ENCODE results near the gene SLC25A10.
A peak's percentile ranks its signal among the peaks of the same experiment; 100 is the strongest.

Gene SLC25A10

DNA sequence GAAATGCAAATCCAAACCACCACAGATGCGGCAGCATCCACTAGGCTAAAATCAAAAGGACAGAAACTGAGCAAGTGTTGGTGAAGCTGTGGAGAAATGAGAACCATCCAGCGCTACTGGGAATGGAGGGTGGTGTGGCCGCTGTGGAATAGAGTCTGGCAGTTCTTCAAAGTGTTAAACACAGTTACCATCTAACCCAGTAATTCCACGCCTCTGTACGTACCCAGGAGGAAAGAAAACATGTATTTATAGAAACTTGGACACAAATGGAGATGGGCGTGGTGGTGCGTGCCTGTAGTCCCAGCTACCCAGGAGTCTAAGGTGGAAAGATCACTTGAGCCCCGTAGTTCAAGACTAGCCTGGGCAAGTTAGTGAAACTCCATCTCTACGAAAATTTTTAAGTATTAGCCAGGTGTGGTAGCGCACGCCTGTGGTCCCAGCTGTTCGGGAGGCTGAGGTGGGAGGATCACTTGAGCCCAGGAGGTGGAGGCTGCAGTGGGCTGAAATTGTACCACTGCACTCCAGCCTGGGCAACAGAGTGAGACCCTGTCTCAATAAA is 11.6 kb downstream of the SLC25A10 start:
- no peak overlapping the region for H3K4me3 ChIP-seq (replicated peaks in 1 of 2; ENCODE audit: low read depth in 2 of 2, low read length in 2 of 2)
- TF ChIP-seq CTCF (IDR thresholded peaks at IDR 0.05; ENCODE audit: low read depth, low read length), result no peak
- DNase-seq (ENCODE audit: low read depth in 2 of 2), result no peak

- H3K4me3 ChIP-seq (replicated peaks in 1 of 2; ENCODE audit: low read depth in 2 of 2, low read length in 2 of 2), result no peak overlapping the region
- TF ChIP-seq CTCF (IDR thresholded peaks at IDR 0.05; ENCODE audit: low read depth, low read length), result no peak
- no peak for DNase-seq (ENCODE audit: low read depth in 2 of 2)
These were observed 13.4 kb downstream of the SLC25A10 start for GRCh38 chr17:81725439-81725838.

- TF ChIP-seq CTCF (IDR thresholded peaks at IDR 0.05; ENCODE audit: low read depth, low read length), result no peak
- H3K4me3 ChIP-seq (replicated peaks in 1 of 2; ENCODE audit: low read depth in 2 of 2, low read length in 2 of 2), result no peak overlapping the region
- DNase-seq (ENCODE audit: low read depth in 2 of 2), result no peak
These were observed 13.9 kb downstream of the SLC25A10 start for GRCh38 chr17:81726004-81726403.

GRCh38 chr17:81727324-81728031 is 15.4 kb downstream of the SLC25A10 start:
- DNase-seq (ENCODE audit: low read depth in 2 of 2), result no peak
- TF ChIP-seq CTCF (IDR thresholded peaks at IDR 0.05; ENCODE audit: low read depth, low read length), result no peak
- no peak overlapping the region for H3K4me3 ChIP-seq (replicated peaks in 1 of 2; ENCODE audit: low read depth in 2 of 2, low read length in 2 of 2)

DNA sequence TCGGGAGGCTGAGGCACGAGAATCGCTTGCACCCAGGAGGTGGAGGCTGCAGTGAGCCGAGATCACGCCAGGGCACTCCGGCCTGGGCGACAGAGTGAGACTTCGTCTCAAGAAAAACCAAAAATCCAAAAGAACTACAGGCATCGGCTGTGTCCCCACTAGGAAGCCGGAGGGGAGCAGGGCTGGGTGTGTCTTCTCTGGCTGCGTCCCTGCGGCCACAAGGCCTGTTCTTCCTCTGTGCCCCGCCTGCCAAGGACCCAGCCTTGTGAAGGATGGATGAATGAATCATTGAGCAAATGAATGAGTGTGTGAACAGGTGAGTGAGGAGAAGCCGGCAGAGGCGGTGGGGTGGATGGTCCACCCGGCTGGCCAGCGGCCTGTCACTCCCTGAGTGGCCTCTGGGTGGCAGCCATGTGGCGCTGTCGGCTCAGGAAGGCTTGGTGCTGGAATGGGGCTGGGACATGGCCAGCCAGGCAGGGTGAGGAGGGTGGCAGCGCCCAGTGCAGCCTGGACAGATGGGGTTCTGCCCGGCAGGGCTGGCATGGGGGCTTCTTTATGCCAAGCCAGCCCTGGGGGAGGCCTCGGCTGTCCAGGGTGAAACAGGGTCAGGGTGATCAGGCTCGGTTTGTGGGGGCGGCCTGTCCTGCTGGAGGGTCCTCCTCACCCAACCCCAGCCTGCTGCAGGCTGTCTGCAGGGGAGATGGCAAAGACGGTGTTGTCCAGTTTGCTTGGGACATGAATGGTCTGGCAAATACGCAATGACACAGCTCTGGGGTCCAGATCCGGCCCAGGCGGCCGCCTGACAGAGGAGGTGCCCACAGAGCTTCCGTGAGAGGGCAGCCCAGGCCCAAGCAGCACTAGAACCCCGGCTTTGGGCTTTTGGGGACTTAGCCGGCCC is 21.7 kb downstream of the SLC25A10 start:
- TF ChIP-seq CTCF (IDR thresholded peaks at IDR 0.05; ENCODE audit: low read depth, low read length), result peak; percentile 92
- peak; percentile 72 to 76 for DNase-seq (ENCODE audit: low read depth in 2 of 2)
- no peak overlapping the region for H3K4me3 ChIP-seq (replicated peaks in 1 of 2; ENCODE audit: low read depth in 2 of 2, low read length in 2 of 2)

GRCh38 chr17:81734405-81735263 is 22.6 kb downstream of the SLC25A10 start:
- H3K4me3 ChIP-seq (replicated peaks in 1 of 2; ENCODE audit: low read depth in 2 of 2, low read length in 2 of 2), result no peak overlapping the region
- no peak for DNase-seq (ENCODE audit: low read depth in 2 of 2)
- TF ChIP-seq CTCF (IDR thresholded peaks at IDR 0.05; ENCODE audit: low read depth, low read length), result no peak
